NB4 (cell line): ENCODE data around the gene UHRF2.

Source experiments
- MYC ChIP-seq: IDR thresholded peaks from 2 replicates; pipeline ENCODE4 v1.6.1; 2011; ENCODE audit warnings: low read depth, low read length
- POLR2A ChIP-seq: IDR thresholded peaks from 2 replicates; pipeline ENCODE4 v1.6.1; 2011; ENCODE audit warnings: mild to moderate bottlenecking; ENCODE audit not compliant: insufficient read length; ENCODE audit errors: extremely low read depth
- TF ChIP-seq, protein P1 (sequence below): IDR thresholded peaks from one replicate; pipeline ENCODE4 v1.5.1; 2012; ENCODE audit warnings: low read depth, low read length

DNA sequence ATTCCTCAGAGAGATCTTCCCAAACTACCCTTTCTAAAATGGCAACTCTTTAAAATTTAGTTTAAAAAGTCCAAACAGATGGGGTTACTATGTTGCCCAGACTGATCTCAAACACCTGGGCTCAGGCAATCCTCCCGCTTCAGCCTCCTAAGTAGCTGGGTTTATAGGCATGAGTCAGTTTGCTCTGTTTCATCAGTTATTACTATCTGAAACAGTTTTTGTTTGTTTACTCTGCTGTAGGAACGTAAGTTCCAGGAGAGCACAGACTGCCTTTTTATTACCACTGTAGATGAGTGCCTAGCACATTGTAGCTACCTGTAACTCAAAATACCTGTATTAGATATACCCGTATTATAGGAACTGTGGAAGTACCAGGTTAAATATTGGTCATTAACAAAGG lies 89.4 kb downstream of the UHRF2 start:
- TF ChIP-seq, protein P1, sequence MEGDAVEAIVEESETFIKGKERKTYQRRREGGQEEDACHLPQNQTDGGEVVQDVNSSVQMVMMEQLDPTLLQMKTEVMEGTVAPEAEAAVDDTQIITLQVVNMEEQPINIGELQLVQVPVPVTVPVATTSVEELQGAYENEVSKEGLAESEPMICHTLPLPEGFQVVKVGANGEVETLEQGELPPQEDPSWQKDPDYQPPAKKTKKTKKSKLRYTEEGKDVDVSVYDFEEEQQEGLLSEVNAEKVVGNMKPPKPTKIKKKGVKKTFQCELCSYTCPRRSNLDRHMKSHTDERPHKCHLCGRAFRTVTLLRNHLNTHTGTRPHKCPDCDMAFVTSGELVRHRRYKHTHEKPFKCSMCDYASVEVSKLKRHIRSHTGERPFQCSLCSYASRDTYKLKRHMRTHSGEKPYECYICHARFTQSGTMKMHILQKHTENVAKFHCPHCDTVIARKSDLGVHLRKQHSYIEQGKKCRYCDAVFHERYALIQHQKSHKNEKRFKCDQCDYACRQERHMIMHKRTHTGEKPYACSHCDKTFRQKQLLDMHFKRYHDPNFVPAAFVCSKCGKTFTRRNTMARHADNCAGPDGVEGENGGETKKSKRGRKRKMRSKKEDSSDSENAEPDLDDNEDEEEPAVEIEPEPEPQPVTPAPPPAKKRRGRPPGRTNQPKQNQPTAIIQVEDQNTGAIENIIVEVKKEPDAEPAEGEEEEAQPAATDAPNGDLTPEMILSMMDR = no peak
- TF ChIP-seq POLR2A = no peak
- TF ChIP-seq MYC = no peak
